GM21825 (cell line): ENCODE results near the gene PFN3.
A peak's percentile ranks its signal among the peaks of the same experiment; 100 is the strongest.
"Not testable (repeated sequence)": the region's sequence is repeated elsewhere in the genome, so short reads cannot be mapped to it uniquely, and the experiment has no call there.

Source experiments
- ATAC-seq: cut with Tn5 transposase; IDR thresholded peaks from one replicate; pipeline ENCODE4 v1.9.1; 2021; ENCODE audit warnings: mild to moderate bottlenecking, moderate library complexity; ENCODE audit not compliant: unreplicated experiment

Gene PFN3

GRCh38 chr5:177362610-177363507 is 37.6 kb downstream of the PFN3 start:
- ATAC-seq = peak; percentile 36

- ATAC-seq = no peak
These were observed 38.2 kb downstream of the PFN3 start for GRCh38 chr5:177362292-177362609.

- no peak for ATAC-seq
These were observed 38.8 kb downstream of the PFN3 start for GRCh38 chr5:177361418-177362291.

- not testable (repeated sequence) for ATAC-seq
These were observed 39.7 kb downstream of the PFN3 start for GRCh38 chr5:177360740-177361139.

GRCh38 chr5:177359860-177360259 is 40.6 kb downstream of the PFN3 start:
- no peak for ATAC-seq

GRCh38 chr5:177359451-177359851 is 41.0 kb downstream of the PFN3 start:
- ATAC-seq = no peak

GRCh38 chr5:177358370-177358819 is 42.1 kb downstream of the PFN3 start:
- ATAC-seq = no peak

- peak; percentile 90 for ATAC-seq
These were observed 42.8 kb downstream of the PFN3 start, which contains the start of gene RGS14 for GRCh38 chr5:177357459-177358351. Gene RGS14 (plus strand): TSS chr5:177357924. CDS start chr5:177358025, 101 bp downstream.

- no peak for ATAC-seq
These were observed 43.4 kb downstream of the PFN3 start for GRCh38 chr5:177357146-177357458.

- no peak for ATAC-seq
These were observed 43.7 kb downstream of the PFN3 start for GRCh38 chr5:177356746-177357145.

GRCh38 chr5:177355868-177356168 is 44.6 kb downstream of the PFN3 start:
- ATAC-seq = no peak

- ATAC-seq = no peak
These were observed 45.1 kb downstream of the PFN3 start for GRCh38 chr5:177355162-177355867.

GRCh38 chr5:177354711-177355110 is 45.8 kb downstream of the PFN3 start:
- no peak for ATAC-seq

- ATAC-seq = no peak
These were observed 46.2 kb downstream of the PFN3 start for GRCh38 chr5:177354256-177354655.

GRCh38 chr5:177353093-177353492 is 47.4 kb downstream of the PFN3 start:
- no peak for ATAC-seq

GRCh38 chr5:177351392-177352329 is 48.8 kb downstream of the PFN3 start, which contains the start of gene LMAN2:
Gene LMAN2 (minus strand): TSS chr5:177351668. CDS start chr5:177351647, 21 bp downstream.
- ATAC-seq = peak; percentile 90

- ATAC-seq = peak; percentile 12
These were observed 49.6 kb downstream of the PFN3 start for GRCh38 chr5:177350776-177351391.
